GM12878 (cell line): ENCODE results near the gene MDFIC. TPM values are rescaled to one million over a fixed set of nuclear protein-coding genes. Genes with fewer than 3 reads are reported as not detected.
"Not testable (repeated sequence)": the region's sequence is repeated elsewhere in the genome, so short reads cannot be mapped to it uniquely, and the experiment has no call there.

Experiments used
- ATAC-seq: fragments of 200-7000 bp; cut with Tn5 transposase; 3 replicates; pipeline ENCODE4 v1.9.1; 2020; ENCODE audit warnings: mild to moderate bottlenecking, moderate library complexity
- BruUV-seq: library from RNA; stranded (reverse); fragments of 400-500 nt; replicated peaks from 2 replicates; lab custom pipeline; 2021; lab: Mats Ljungman, UMichigan
- CTCF ChIA-PET: fragments of 300-600 bp; sonication (Branson Sonifier 250); formaldehyde crosslinking; extraction: SDS; loops from one replicate; lab custom pipeline; 2021; ENCODE audit warnings: inconsistent platforms; lab: Yijun Ruan, JAX
- POLR2A ChIA-PET: fragments of 350-600 bp; formaldehyde crosslinking; extraction: SDS; loops from one replicate; lab custom pipeline; 2021; ENCODE audit warnings: inconsistent platforms; lab: Charles Lee
- RAD21 ChIA-PET: fragments of 300-600 bp; sonication (Branson Sonifier 250); formaldehyde crosslinking; loops from one replicate; lab custom pipeline; 2023; ENCODE audit warnings: antibody characterized with exemption; ENCODE audit not compliant: unreplicated experiment; lab: Charles Lee
- SMC1A ChIA-PET: fragments of 300-600 bp; sonication (Branson Sonifier 250); formaldehyde crosslinking; loops from one replicate; lab custom pipeline; 2023; ENCODE audit not compliant: unreplicated experiment, uncharacterized antibody; lab: Charles Lee
- DNase-seq: peaks from one replicate; pipeline ENCODE4 v3.0.0-alpha.2; 2011; ENCODE audit warnings: low read depth, low spot score
- FAIRE-seq: peaks from 3 replicates; lab custom pipeline; 2011; peaks lifted over from hg19 to GRCh38; lab: Jason Lieb, UNC
- H2AFZ ChIP-seq: 2 replicates; pipeline ENCODE4 v1.6.0; 2011; ENCODE audit warnings: low read depth, low read length, control low read depth; ENCODE audit not compliant: control insufficient read depth
- H3K27ac ChIP-seq: 2 replicates; pipeline ENCODE4 v1.5.1; 2011; ENCODE audit warnings: control low read depth; ENCODE audit not compliant: control insufficient read depth, insufficient read depth
- H3K27me3 ChIP-seq, 2 experiments: replicated peaks in 1 of 2; 2 replicates each; pipeline versions ENCODE4 v1.6.0 to v1.6.1; 2011; ENCODE audit warnings: low read length in 1 of 2; ENCODE audit not compliant: control insufficient read depth in 2 of 2, insufficient read depth in 2 of 2
- H3K36me3 ChIP-seq, 2 experiments: 2 replicates each; pipeline ENCODE4 v1.5.1; 2011; ENCODE audit warnings: low read length in 1 of 2; ENCODE audit not compliant: control insufficient read depth in 2 of 2, insufficient read depth in 2 of 2
- H3K4me1 ChIP-seq: 2 replicates; pipeline ENCODE4 v1.6.1; 2011; ENCODE audit warnings: mild to moderate bottlenecking, low read length, moderate library complexity, mixed read lengths; ENCODE audit not compliant: control insufficient read depth, insufficient read depth
- H3K4me2 ChIP-seq: 2 replicates; pipeline ENCODE4 v1.6.0; 2011; ENCODE audit warnings: control low read depth; ENCODE audit not compliant: control insufficient read depth, insufficient read depth
- H3K4me3 ChIP-seq: fragments of 200-600 bp; sonication (generic); 2 replicates; pipeline ENCODE4 v1.5.1; 2016
- H3K79me2 ChIP-seq: 2 replicates; pipeline ENCODE4 v1.6.0; 2011; ENCODE audit warnings: low read length; ENCODE audit not compliant: control insufficient read depth, insufficient read depth
- H3K9ac ChIP-seq: 2 replicates; pipeline ENCODE4 v1.8.0; 2011; ENCODE audit warnings: low read length, control low read depth, mixed read lengths; ENCODE audit not compliant: control insufficient read depth, insufficient read depth
- H3K9me3 ChIP-seq: replicated peaks from 3 replicates; pipeline ENCODE4 v1.5.1; 2011; ENCODE audit warnings: mild to moderate bottlenecking, low read length; ENCODE audit not compliant: control insufficient read depth, insufficient read depth
- H4K20me1 ChIP-seq: 2 replicates; pipeline ENCODE4 v1.6.0; 2011; ENCODE audit not compliant: control insufficient read depth, insufficient read depth
- BMI1 ChIP-seq: fragments of 450-650 bp; IDR thresholded peaks from 2 replicates; pipeline ENCODE4 v1.6.1; 2016; ENCODE audit warnings: mild to moderate bottlenecking, moderate library complexity, borderline replicate concordance
- CHD2 ChIP-seq: IDR thresholded peaks from 2 replicates; pipeline ENCODE4 v1.6.1; 2011; ENCODE audit warnings: low read depth, low read length, improper control_type of control experiment, borderline replicate concordance
- EED ChIP-seq: sonication (generic); IDR thresholded peaks from 2 replicates; pipeline ENCODE4 v1.6.1; 2016; ENCODE audit warnings: antibody characterized with exemption, low read depth
- EGR1 ChIP-seq, 2 experiments: IDR thresholded peaks; 1 replicate in 1 of 2; 2 replicates in 1 of 2; pipeline ENCODE4 v1.6.1; 2011 to 2012; ENCODE audit warnings: low read depth in 2 of 2, low read length in 2 of 2, borderline replicate concordance in 1 of 2, mild to moderate bottlenecking in 1 of 2, moderate library complexity in 1 of 2
- ETV6 ChIP-seq, 2 experiments: fragments of 450-650 bp in 1 of 2; IDR thresholded peaks in 1 of 2; conservative IDR thresholded peaks in 1 of 2; 2 replicates each; pipeline ENCODE4 v1.6.1; 2014; ENCODE audit warnings: antibody characterized with exemption in 1 of 2, borderline replicate concordance in 1 of 2, low read depth in 1 of 2, mild to moderate bottlenecking in 1 of 2, moderate library complexity in 1 of 2
- RAD51 ChIP-seq: fragments of 450-650 bp; IDR thresholded peaks from 2 replicates; pipeline ENCODE4 v1.6.1; 2016; ENCODE audit warnings: moderate library complexity, mild to moderate bottlenecking, inconsistent platforms
- SMAD5 ChIP-seq: IDR thresholded peaks from 2 replicates; pipeline ENCODE4 v1.6.1; 2016; ENCODE audit warnings: antibody characterized with exemption, low read depth
- ZBTB4 ChIP-seq: fragments of 450-650 bp; formaldehyde crosslinking; IDR thresholded peaks from 2 replicates; pipeline ENCODE4 v1.4.0; 2022; ENCODE audit warnings: mild to moderate bottlenecking, moderate library complexity
- WGBS: methylation state at CpG from one replicate; pipeline ENCODE4 v1.1.6; 2016; ENCODE audit warnings: low lambda C conversion rate; ENCODE audit not compliant: insufficient replicate concordance, insufficient coverage; ENCODE audit errors: missing lambda C conversion rate; 5-methylcytosine and 5-hydroxymethylcytosine counted together
- in situ Hi-C: fragments of 300-500 bp; cut with MboI; formaldehyde crosslinking; loops from 9 replicates; pipeline ENCODE4 v1.14.3; 2018; ENCODE audit warnings: mixed read lengths
- intact Hi-C: fragments of 100-400 bp; cut with micrococcal nuclease; formaldehyde crosslinking; loops from one replicate; pipeline ENCODE4 v1.14.2; 2022; ENCODE audit not compliant: unreplicated experiment
- polyA plus RNA-seq, 11 experiments: library from polyadenylated mRNA; depleted of rRNA in 4 of 11; unstranded in 6 of 11; stranded (reverse) in 5 of 11; fragments of >200 nt; fragmentation: Nextera tagmentation in 4 of 11; fragmentation: Illumina TruSeq in 1 of 11; extraction: Ambion mirVana in 4 of 11; extraction: Trizol in 1 of 11; gene quantifications; 1 replicate in 1 of 11; 2 replicates in 10 of 11; pipeline versions ENCODE4 v1.2.1 to v1.2.3, GENCODE V29; 2011 to 2016; ENCODE audit warnings: inconsistent platforms in 2 of 11, missing spikeins in 2 of 11, low read depth in 1 of 11
- total RNA-seq, 4 experiments: library from RNA; depleted of rRNA in 3 of 4; stranded (reverse); fragments of >200 nt in 3 of 4; fragmentation: Illumina TruSeq in 1 of 4; extraction: Trizol in 1 of 4; gene quantifications; 2 replicates each; pipeline versions ENCODE4 v1.2.1 to v1.2.3, GENCODE V29; 2013 to 2021
- TF ChIP-seq, protein P1 (sequence below): IDR thresholded peaks from 2 replicates; pipeline ENCODE4 v1.6.1; 2012; ENCODE audit warnings: low read length, inconsistent platforms
- TF ChIP-seq, protein P2 (sequence below): fragments of 450-650 bp; IDR thresholded peaks from 2 replicates; pipeline ENCODE4 v1.6.1; 2016; ENCODE audit warnings: mild to moderate bottlenecking

MDFIC gene
- total and polyA plus RNA-seq, 10 of the 15 experiments (the other 5 are each of a cell fraction or from before 2014, with no cell fraction given) = 7.3 to 58.4 (median 40.0) TPM

DNA sequence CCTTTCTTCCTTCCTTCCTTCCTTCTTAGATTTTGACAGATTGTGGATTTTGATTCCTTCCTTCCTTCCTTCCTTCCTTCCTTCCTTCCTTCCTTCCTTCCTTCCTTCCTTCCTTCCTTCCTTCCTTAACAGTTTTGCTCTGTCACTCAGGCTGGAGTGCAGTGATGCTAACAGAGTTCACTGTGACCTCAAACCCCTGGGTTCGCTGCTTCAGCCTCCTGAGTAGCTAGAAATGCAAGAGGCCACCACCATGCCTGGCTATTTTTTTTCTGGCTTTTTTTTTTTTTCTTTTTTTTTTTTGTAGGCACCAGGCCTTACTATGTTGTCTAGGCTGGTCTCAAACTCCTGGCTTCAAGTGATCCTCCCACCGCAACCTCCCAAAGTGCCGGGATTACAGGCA lies 32.8 kb upstream of the MDFIC start:
- BruUV-seq, H3K4me2 ChIP-seq, ATAC-seq, H3K79me2 ChIP-seq, H3K36me3 ChIP-seq, FAIRE-seq, DNase-seq, intact Hi-C loops, H3K9me3 ChIP-seq, H3K4me3 ChIP-seq, H4K20me1 ChIP-seq, RAD21 ChIA-PET, H3K27ac ChIP-seq, H2AFZ ChIP-seq, H3K27me3 ChIP-seq, H3K9ac ChIP-seq, in situ Hi-C loops, POLR2A ChIA-PET, H3K4me1 ChIP-seq: not testable (repeated sequence)
- TF ChIP-seq ETV6 (conservative IDR thresholded peaks at IDR 0.05 in 1 of 2, IDR thresholded peaks at IDR 0.05 in 1 of 2; ENCODE audit: borderline replicate concordance in 1 of 2, low read depth in 1 of 2) = peak in 1 of 2 experiments; percentile 45; a peak in 1 of 4 replicates
- ChIA-PET SMC1A (interaction anchor here (0.7 kb wide), 1 partner anchor 17 kb away, joined by 3 read pairs; no protein-coding TSS in a partner anchor), CTCF (interaction anchor here (0.6 to 1.0 kb wide), 2 partner anchors 24 to 31 kb away, joined by 3 read pairs; no protein-coding TSS in a partner anchor)
- WGBS = 79% methylated on average over 3 of the region's 3 CpGs

DNA sequence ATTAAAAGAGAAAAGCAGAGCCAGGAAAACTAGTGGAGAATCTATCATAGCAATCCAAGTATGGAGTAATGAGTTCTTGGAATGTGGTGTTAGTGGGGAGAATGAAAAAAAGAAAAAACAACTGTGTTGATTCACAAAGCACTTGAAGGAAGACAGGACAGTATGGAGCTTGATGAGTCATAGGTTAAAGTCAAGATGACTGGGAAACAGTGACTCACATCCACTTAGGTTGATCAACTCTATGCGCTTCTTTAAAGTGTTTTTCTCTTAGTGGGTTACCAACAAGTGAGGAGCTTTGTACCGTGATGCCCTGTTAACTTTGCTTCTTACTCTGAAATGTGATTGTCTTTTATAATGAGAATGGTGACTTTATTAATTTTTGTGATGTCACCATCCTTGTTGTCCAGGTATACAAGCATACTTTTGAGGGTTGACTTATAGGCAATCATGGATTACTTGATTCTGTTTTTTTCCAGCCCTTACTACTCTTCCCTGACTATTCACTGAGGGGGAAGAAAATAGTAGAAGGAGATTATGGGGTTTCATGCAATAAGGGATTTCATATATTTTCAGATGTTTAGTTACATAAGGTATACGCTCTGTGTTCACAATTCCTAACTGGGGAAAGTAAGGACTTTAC lies 32.1 kb upstream of the MDFIC start:
- ATAC-seq = peak; percentile 73
- no peak overlapping the region for H2AFZ ChIP-seq
- H3K4me3 ChIP-seq = no peak overlapping the region
- H3K9me3 ChIP-seq = no peaks in the 10 kb centered on the region
- CTCF ChIA-PET = interaction anchor here (1.0 kb wide), 1 partner anchor 25 kb away, joined by 3 read pairs; no protein-coding TSS in a partner anchor
- POLR2A ChIA-PET = no interaction called here
- WGBS = 44% methylated on average over 3 of the region's 3 CpGs
- RAD21 ChIA-PET = no interaction called here
- no peaks in the 10 kb centered on the region for H3K4me1 ChIP-seq
- SMC1A ChIA-PET = interaction anchor here (0.6 to 0.7 kb wide), 2 partner anchors 18 to 474 kb away, joined by 3 read pairs; no protein-coding TSS in a partner anchor
- no peaks in the 10 kb centered on the region for H4K20me1 ChIP-seq
- BruUV-seq = no TSS peak
- H3K9ac ChIP-seq = no peak overlapping the region
- no peak for FAIRE-seq
- in situ Hi-C loops (no loop called here), intact Hi-C loops (no loop called here)
- H3K27ac ChIP-seq = no peak overlapping the region
- no peaks in the 10 kb centered on the region for H3K79me2 ChIP-seq
- DNase-seq = no peak
- H3K4me2 ChIP-seq = no peak overlapping the region
- H3K27me3 ChIP-seq = no peaks in the 10 kb centered on the region
- H3K36me3 ChIP-seq = no peaks in the 10 kb centered on the region
- TF ChIP-seq SMAD5 (no peak), RAD51 (no peak), EGR1 (IDR thresholded peaks at IDR 0.05; ENCODE audit: borderline replicate concordance in 1 of 2, low read depth in 2 of 2, low read length in 2 of 2) (no peak), ZBTB4 (CRISPR knock-in tag) (no peak), CHD2 (no peak), EED (no peak), BMI1 (no peak)
- TF ChIP-seq, protein P1, sequence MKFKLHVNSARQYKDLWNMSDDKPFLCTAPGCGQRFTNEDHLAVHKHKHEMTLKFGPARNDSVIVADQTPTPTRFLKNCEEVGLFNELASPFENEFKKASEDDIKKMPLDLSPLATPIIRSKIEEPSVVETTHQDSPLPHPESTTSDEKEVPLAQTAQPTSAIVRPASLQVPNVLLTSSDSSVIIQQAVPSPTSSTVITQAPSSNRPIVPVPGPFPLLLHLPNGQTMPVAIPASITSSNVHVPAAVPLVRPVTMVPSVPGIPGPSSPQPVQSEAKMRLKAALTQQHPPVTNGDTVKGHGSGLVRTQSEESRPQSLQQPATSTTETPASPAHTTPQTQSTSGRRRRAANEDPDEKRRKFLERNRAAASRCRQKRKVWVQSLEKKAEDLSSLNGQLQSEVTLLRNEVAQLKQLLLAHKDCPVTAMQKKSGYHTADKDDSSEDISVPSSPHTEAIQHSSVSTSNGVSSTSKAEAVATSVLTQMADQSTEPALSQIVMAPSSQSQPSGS = no peak
- TF ChIP-seq, protein P2, sequence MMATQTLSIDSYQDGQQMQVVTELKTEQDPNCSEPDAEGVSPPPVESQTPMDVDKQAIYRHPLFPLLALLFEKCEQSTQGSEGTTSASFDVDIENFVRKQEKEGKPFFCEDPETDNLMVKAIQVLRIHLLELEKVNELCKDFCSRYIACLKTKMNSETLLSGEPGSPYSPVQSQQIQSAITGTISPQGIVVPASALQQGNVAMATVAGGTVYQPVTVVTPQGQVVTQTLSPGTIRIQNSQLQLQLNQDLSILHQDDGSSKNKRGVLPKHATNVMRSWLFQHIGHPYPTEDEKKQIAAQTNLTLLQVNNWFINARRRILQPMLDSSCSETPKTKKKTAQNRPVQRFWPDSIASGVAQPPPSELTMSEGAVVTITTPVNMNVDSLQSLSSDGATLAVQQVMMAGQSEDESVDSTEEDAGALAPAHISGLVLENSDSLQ = no peak
